HG03575 (cell line): ENCODE results near the gene TRIM67.

Source experiments
- ATAC-seq: cut with Tn5 transposase; IDR thresholded peaks from one replicate; pipeline ENCODE4 v1.9.1; 2021; ENCODE audit not compliant: unreplicated experiment, insufficient number of reproducible peaks, low FRiP score; ENCODE audit errors: extremely low read depth

TRIM67 gene

GRCh38 chr1:231218078-231218477, 56.2 kb downstream of the TRIM67 start:
- ATAC-seq: no peak

- no peak for ATAC-seq
Measured at GRCh38 chr1:231219422-231220401, 57.9 kb downstream of the TRIM67 start.

GRCh38 chr1:231220801-231221200, 58.9 kb downstream of the TRIM67 start:
- ATAC-seq: no peak

GRCh38 chr1:231226156-231226555, 64.3 kb downstream of the TRIM67 start:
- ATAC-seq: no peak

- ATAC-seq: no peak
Measured at GRCh38 chr1:231231511-231231910, 69.7 kb downstream of the TRIM67 start.

- ATAC-seq: no peak
Measured at GRCh38 chr1:231232870-231233734, 71.2 kb downstream of the TRIM67 start.

- ATAC-seq: no peak
Measured at GRCh38 chr1:231233735-231234417, 72.0 kb downstream of the TRIM67 start.

- no peak for ATAC-seq
Measured at GRCh38 chr1:231234506-231234905, 72.6 kb downstream of the TRIM67 start.

GRCh38 chr1:231235526-231236207, 73.8 kb downstream of the TRIM67 start:
- no peak for ATAC-seq

GRCh38 chr1:231236208-231236591, 74.3 kb downstream of the TRIM67 start:
- ATAC-seq: no peak

GRCh38 chr1:231236938-231237337, 75.1 kb downstream of the TRIM67 start:
- ATAC-seq: no peak

- no peak for ATAC-seq
Measured at GRCh38 chr1:231238298-231238697, 76.4 kb downstream of the TRIM67 start.

- ATAC-seq: no peak
Measured at GRCh38 chr1:231240531-231240882, 78.6 kb downstream of the TRIM67 start.

- ATAC-seq: no peak
Measured at GRCh38 chr1:231240883-231241735, 79.3 kb downstream of the TRIM67 start, which contains the start of gene GNPAT. TSS of gene GNPAT (plus strand) at chr1:231241212. CDS start at chr1:231241379, 167 bp downstream.

- ATAC-seq: no peak
Measured at GRCh38 chr1:231241750-231242149, 79.9 kb downstream of the TRIM67 start.

GRCh38 chr1:231242516-231243198, 80.8 kb downstream of the TRIM67 start:
- no peak for ATAC-seq

- no peak for ATAC-seq
Measured at GRCh38 chr1:231248778-231249177, 86.9 kb downstream of the TRIM67 start.
